Spleen (tissue), 11 donors: ENCODE measurements around the gene ATP7B. TPM values are rescaled to one million over a fixed set of nuclear protein-coding genes. Genes with fewer than 3 reads are reported as not detected.

Experiments
- DNase-seq: peaks from one replicate; pipeline ENCODE4 v3.0.0-alpha.2; 2020
- H3K27ac ChIP-seq, 8 donors: fragments of 200-600 bp; sonication (generic) in 7 of 8; 1 replicate in 4 of 8; 2 replicates in 4 of 8; pipeline versions ENCODE4 v1.5.0 to v1.8.0; 2016 to 2021; ENCODE audit warnings: inconsistent platforms in 4 of 8, mild to moderate bottlenecking in 4 of 8, moderate library complexity in 1 of 8
- H3K27me3 ChIP-seq, 7 donors: fragments of 200-600 bp; sonication (generic) in 6 of 7; replicated peaks in 1 of 7; 1 replicate in 4 of 7; 2 replicates in 3 of 7; pipeline versions ENCODE4 v1.5.0 to v1.8.0; 2016 to 2021; ENCODE audit warnings: inconsistent platforms in 3 of 7, mild to moderate bottlenecking in 1 of 7
- H3K36me3 ChIP-seq, 6 donors: fragments of 200-600 bp; sonication (generic) in 5 of 6; 1 replicate in 4 of 6; 2 replicates in 2 of 6; pipeline versions ENCODE4 v1.5.0 to v1.8.0; 2016 to 2021; ENCODE audit warnings: inconsistent platforms in 2 of 6
- H3K4me1 ChIP-seq, 6 donors: fragments of 200-600 bp; sonication (generic) in 5 of 6; 1 replicate in 3 of 6; 2 replicates in 3 of 6; pipeline versions ENCODE4 v1.5.0 to v1.8.0; 2016 to 2021; ENCODE audit warnings: inconsistent platforms in 3 of 6
- H3K4me3 ChIP-seq, 8 donors: fragments of 200-600 bp; sonication (generic) in 7 of 8; 1 replicate in 4 of 8; 2 replicates in 4 of 8; pipeline versions ENCODE4 v1.5.0 to v1.8.0; 2016 to 2021; ENCODE audit warnings: inconsistent platforms in 4 of 8, mild to moderate bottlenecking in 4 of 8, moderate library complexity in 2 of 8
- H3K9me3 ChIP-seq, 8 donors: fragments of 200-600 bp; sonication (generic) in 7 of 8; 1 replicate in 4 of 8; 2 replicates in 4 of 8; pipeline versions ENCODE4 v1.5.0 to v1.8.0; 2016 to 2021; ENCODE audit warnings: inconsistent platforms in 4 of 8
- CTCF ChIP-seq, 11 experiments: fragments of 200-600 bp in 7 of 11; fragments of 450-650 bp in 4 of 11; sonication (generic) in 4 of 11; IDR thresholded peaks in 8 of 11; conservative IDR thresholded peaks in 3 of 11; 1 replicate in 7 of 11; 2 replicates in 4 of 11; pipeline versions ENCODE4 v1.4.0 to v1.8.0; 2016 to 2021; ENCODE audit warnings: antibody characterized with exemption in 11 of 11, inconsistent platforms in 4 of 11, mild to moderate bottlenecking in 1 of 11
- POLR2A ChIP-seq, 3 donors: fragments of 450-650 bp; IDR thresholded peaks; one replicate each; pipeline ENCODE4 v1.5.1; 2017; ENCODE audit warnings: antibody characterized with exemption in 3 of 3, mild to moderate bottlenecking in 1 of 3
- POLR2AphosphoS5 ChIP-seq, 3 donors: sonication (generic); formaldehyde crosslinking; IDR thresholded peaks; one replicate each; pipeline ENCODE4 v1.5.1; 2017; ENCODE audit warnings: antibody characterized with exemption in 3 of 3
- WGBS, 5 donors: extraction: QIAGEN DNeasy Blood & Tissue Kit in 3 of 5; methylation state at CpG; one replicate each; pipeline versions ENCODE4 v1.1.5 to v1.1.7; 2013 to 2018; 5-methylcytosine and 5-hydroxymethylcytosine counted together
- intact Hi-C: fragments of 100-400 bp; cut with DNase I; formaldehyde crosslinking; loops from one replicate; pipeline ENCODE4 v1.15.0; 2023; ENCODE audit warnings: low total_unique reads
- polyA plus RNA-seq, 3 donors: library from polyadenylated mRNA; stranded (reverse); fragments of 200-250 nt; gene quantifications; one replicate each; pipeline ENCODE4 v1.2.1, GENCODE V29; 2013
- total RNA-seq, 7 donors: library from RNA; depleted of rRNA in 3 of 7; stranded (reverse); fragments of >200 nt in 3 of 7; fragmentation: NEBNext Ultra II Directional in 4 of 7; extraction: Animal tissue kit (Norgen Biotek cat#: 25700) in 4 of 7; gene quantifications; one replicate each; pipeline versions ENCODE4 v1.1.0 to v1.2.1, GENCODE V29; 2016 to 2021
- donor health status: healthy with polysubstance abuse.
- donor health status: DM: no; HTN: no; CAD: no; lungs with moderate emphysema.
- donor health status: DM: no; HTN: no; CAD: no.
- donor health status: Bipolar disorder and iron deficiency.
- donor health status: healthy.
- donor health status: DM: no; HTN: no; CAD: no.
- donor health status: DM: yes; HTN: yes; CAD: no.

Gene ATP7B
- total and polyA plus RNA-seq, 10 donors = 0.17 to 3.7 (median 2.4) TPM

- Histone ChIP-seq H3K27ac (no peak overlapping the region), H3K27me3 (no peaks in the 10 kb centered on the region), H3K4me3 (no peak overlapping the region), H3K9me3 (no peaks in the 10 kb centered on the region), H3K4me1 (peaks cover 0 to 12% (median 0%) of the 10 kb centered on the region in 6 donors), H3K36me3 (no peaks in the 10 kb centered on the region)
- 74 to 96% (median 90%) methylated on average over 4 to 6 of the region's 6 CpGs for WGBS, 5 donors
- DNase-seq = no peak
- TF ChIP-seq POLR2A (IDR thresholded peaks at IDR 0.05) (no peak), CTCF (IDR thresholded peaks at IDR 0.05 in 8 of 11, conservative IDR thresholded peaks at IDR 0.05 in 3 of 11) (no peak), POLR2AphosphoS5 (IDR thresholded peaks at IDR 0.05) (no peak)
- intact Hi-C loops = no loop called here
Observed at GRCh38 chr13:51905787-51906186, 105.5 kb downstream of the ATP7B start.

GRCh38 chr13:51902776-51903175, 108.5 kb downstream of the ATP7B start:
- TF ChIP-seq POLR2AphosphoS5 (IDR thresholded peaks at IDR 0.05) (no peak), POLR2A (IDR thresholded peaks at IDR 0.05) (no peak), CTCF (IDR thresholded peaks at IDR 0.05 in 8 of 11, conservative IDR thresholded peaks at IDR 0.05 in 3 of 11) (no peak)

GRCh38 chr13:51900471-51900870, 110.8 kb downstream of the ATP7B start:
- intact Hi-C loops = no loop called here
- no peak for TF ChIP-seq POLR2AphosphoS5 (IDR thresholded peaks at IDR 0.05)
- TF ChIP-seq CTCF (IDR thresholded peaks at IDR 0.05 in 8 of 11, conservative IDR thresholded peaks at IDR 0.05 in 3 of 11) = no peak
- no peak for TF ChIP-seq POLR2A (IDR thresholded peaks at IDR 0.05)

More at GRCh38 chr13:51902776-51903175, 108.5 kb downstream of the ATP7B start:
- intact Hi-C loops = no loop called here
- no peaks in the 10 kb centered on the region for H3K27me3 ChIP-seq
- H3K4me3 ChIP-seq = no peak overlapping the region
- no peak overlapping the region for H3K27ac ChIP-seq
- no peak for DNase-seq
- peaks cover 0 to 12% (median 0%) of the 10 kb centered on the region in 6 donors for H3K4me1 ChIP-seq
- WGBS, 5 donors = 34 to 69% (median 58%) methylated on average over 4 of the region's 4 CpGs
- no peaks in the 10 kb centered on the region for H3K9me3 ChIP-seq
- no peaks in the 10 kb centered on the region for H3K36me3 ChIP-seq

DNA sequence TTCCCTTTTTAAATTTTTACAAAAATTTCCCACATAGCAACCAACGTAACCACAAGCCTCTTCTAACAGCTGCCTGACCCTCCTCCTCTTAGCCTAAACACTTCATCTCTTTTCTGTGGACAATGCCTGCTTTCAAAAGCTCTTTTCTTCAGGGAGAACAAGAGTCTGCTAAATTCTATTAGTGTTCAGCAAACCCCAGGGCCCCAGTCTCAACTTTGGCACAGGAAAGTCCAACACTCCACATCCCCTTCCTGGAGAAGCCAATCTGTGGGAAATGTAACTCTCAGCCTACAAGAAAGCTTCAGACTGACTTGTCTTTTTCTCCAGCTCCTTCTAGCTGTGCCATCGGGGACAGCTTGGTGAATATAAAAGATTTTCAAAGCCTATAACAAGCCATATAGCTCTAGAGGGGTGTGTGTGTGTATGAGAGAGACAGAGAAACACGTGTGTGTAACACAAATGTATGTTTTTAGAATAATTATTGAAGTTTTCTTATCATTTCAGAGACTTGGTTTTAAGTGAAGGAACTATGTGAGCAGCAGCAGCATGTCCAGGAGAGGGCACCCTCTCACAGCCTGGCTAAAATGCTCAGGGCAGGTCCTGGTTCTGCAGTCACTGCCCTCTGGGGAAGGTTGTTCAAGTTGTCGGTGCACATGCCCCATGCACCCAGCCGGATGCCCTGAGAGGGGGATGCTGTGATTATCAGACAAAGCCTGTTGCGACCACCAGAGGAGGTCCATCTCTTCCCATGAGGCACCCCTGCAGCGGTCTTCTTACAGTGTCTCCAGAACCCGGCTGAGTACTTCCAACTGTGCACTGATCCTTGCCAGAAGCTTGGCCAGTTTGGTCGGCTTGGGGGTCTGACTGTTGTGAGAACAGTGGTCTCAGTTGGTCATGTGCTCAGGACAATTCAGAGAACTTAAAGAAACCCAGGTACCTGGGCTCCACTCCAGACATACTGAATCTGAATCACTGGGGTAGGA, 115.1 kb downstream of the ATP7B start:
- WGBS, 5 donors = 37 to 48% (median 41%) methylated on average over 6 to 9 of the region's 9 CpGs
- H3K27me3 ChIP-seq = peaks cover 0 to 3% (median 0%) of the 10 kb centered on the region in 7 donors
- intact Hi-C loops = loop anchor here (5.0 kb wide), 1 partner anchor 231 kb away; the partner anchor contains the start of gene NEK5
- H3K36me3 ChIP-seq = no peaks in the 10 kb centered on the region
- TF ChIP-seq POLR2AphosphoS5 (IDR thresholded peaks at IDR 0.05) (no peak), POLR2A (IDR thresholded peaks at IDR 0.05) (no peak), CTCF (IDR thresholded peaks at IDR 0.05 in 8 of 11, conservative IDR thresholded peaks at IDR 0.05 in 3 of 11) (peak in 8 of 11 experiments; percentile 7 to 61 (median 52))
- no peak overlapping the region for H3K27ac ChIP-seq
- H3K4me3 ChIP-seq = no peak overlapping the region
- no peaks in the 10 kb centered on the region for H3K4me1 ChIP-seq
- no peaks in the 10 kb centered on the region for H3K9me3 ChIP-seq
- DNase-seq = peak; percentile 81

More at GRCh38 chr13:51900471-51900870, 110.8 kb downstream of the ATP7B start:
- no peak overlapping the region for H3K27ac ChIP-seq
- no peaks in the 10 kb centered on the region for H3K27me3 ChIP-seq
- 83 to 95% (median 92%) methylated on average over 1 of the region's 1 CpG for WGBS, 5 donors
- no peaks in the 10 kb centered on the region for H3K4me1 ChIP-seq
- DNase-seq = no peak
- no peaks in the 10 kb centered on the region for H3K36me3 ChIP-seq
- H3K4me3 ChIP-seq = no peak overlapping the region
- H3K9me3 ChIP-seq = no peaks in the 10 kb centered on the region
